Measurements from ENCODE around the gene DCST1. TPM values are rescaled to one million over a fixed set of nuclear protein-coding genes. Genes with fewer than 3 reads are reported as not detected.
A peak's percentile ranks its signal among the peaks of the same experiment; 100 is the strongest.

DCST1 gene
- total and polyA plus RNA-seq, 2 of the 13 experiments (the other 11 are each of a cell fraction or from before 2014, with no cell fraction given), result 0.04 TPM; not detected in 1

- TF ChIP-seq ZNF788 (CRISPR knock-in tag; IDR thresholded peaks at IDR 0.05; ENCODE audit: borderline replicate concordance), result no peak
- no peak for TF ChIP-seq NFYB (CRISPR knock-in tag; IDR thresholded peaks at IDR 0.05)
- TF ChIP-seq POLR2G (IDR thresholded peaks at IDR 0.05; ENCODE audit: low read depth, low read length), result 0 out of 2 replicates have a peak, but pooled peaks have one; percentile 5
- TF ChIP-seq ZNF44 (CRISPR knock-in tag; IDR thresholded peaks at IDR 0.05), result no peak
- TF ChIP-seq RARA (CRISPR knock-in tag; IDR thresholded peaks at IDR 0.05), result no peak
- no peak for TF ChIP-seq RBAK (CRISPR knock-in tag; IDR thresholded peaks at IDR 0.05)
- TF ChIP-seq ZHX1 (CRISPR knock-in tag; IDR thresholded peaks at IDR 0.05; ENCODE audit: low read depth), result no peak
- no peak for TF ChIP-seq ZNF569 (CRISPR knock-in tag; IDR thresholded peaks at IDR 0.05; ENCODE audit: borderline replicate concordance)
- no peak for TF ChIP-seq ZBTB46 (CRISPR knock-in tag; IDR thresholded peaks at IDR 0.05; ENCODE audit: borderline replicate concordance)
- TF ChIP-seq ZFY (CRISPR knock-in tag; IDR thresholded peaks at IDR 0.05), result peak; percentile 64
- no peak for TF ChIP-seq HINFP (CRISPR knock-in tag; IDR thresholded peaks at IDR 0.05; ENCODE audit: low read depth)
- no peak for TF ChIP-seq ZBTB43 (CRISPR knock-in tag; conservative IDR thresholded peaks at IDR 0.05)
Measured at GRCh38 chr1:155002464-155003226, 31.0 kb upstream of the DCST1 start, which contains the start of gene ZBTB7B (continued).
